Effector CD8-positive, alpha-beta T cell (primary cell): ENCODE data around the gene LAIR1.
"Not testable (repeated sequence)": the region's sequence is repeated elsewhere in the genome, so short reads cannot be mapped to it uniquely, and the experiment has no call there.

Experiments
- DNase-seq: peaks from one replicate; lab custom pipeline; 2025; lab: John Stamatoyannopoulos, UW

The LAIR1 gene

DNA sequence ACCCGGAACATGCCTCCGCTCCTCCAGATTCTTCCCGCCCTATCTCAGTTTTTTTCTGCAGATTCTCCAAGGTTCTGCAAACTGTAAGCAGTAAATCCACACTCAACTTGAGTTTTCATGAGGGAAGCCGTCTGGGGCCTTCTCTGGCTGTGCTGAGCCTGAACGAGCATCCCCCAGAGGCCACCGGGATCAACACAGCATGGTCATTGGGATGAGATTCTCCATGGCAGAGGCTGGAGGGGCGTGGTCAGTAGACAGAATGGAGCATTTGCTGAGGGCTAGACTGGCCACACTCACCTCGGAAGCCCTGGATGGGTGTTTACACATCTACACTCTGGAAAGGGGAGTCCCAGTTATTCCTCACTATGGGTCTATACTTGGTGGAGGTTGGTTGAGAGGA lies 23.4 kb downstream of the LAIR1 start:
- DNase-seq = no peak

GRCh38 chr19:54339646-54340358 lies 24.9 kb downstream of the LAIR1 start:
- no peak for DNase-seq

DNA sequence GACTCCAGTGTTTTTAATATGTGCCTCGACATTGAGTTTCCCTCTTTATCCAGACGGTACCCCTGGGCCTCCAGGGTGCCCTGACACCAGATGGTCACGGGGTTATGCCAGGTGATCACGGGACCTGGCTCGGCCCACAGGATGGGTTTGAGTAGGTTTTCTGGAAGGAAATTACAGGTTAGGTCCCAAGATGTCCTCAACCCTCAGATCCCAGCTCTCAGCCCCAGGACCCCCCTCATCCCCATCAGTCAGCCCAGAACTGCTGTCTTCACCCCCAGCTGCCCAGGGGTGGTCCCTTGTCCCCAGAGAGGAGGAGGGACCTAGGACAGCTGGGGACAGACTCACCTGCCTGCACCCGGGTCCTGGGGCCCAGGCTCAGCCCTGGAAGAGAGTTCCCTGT lies 26.2 kb downstream of the LAIR1 start:
- DNase-seq = no peak

DNA sequence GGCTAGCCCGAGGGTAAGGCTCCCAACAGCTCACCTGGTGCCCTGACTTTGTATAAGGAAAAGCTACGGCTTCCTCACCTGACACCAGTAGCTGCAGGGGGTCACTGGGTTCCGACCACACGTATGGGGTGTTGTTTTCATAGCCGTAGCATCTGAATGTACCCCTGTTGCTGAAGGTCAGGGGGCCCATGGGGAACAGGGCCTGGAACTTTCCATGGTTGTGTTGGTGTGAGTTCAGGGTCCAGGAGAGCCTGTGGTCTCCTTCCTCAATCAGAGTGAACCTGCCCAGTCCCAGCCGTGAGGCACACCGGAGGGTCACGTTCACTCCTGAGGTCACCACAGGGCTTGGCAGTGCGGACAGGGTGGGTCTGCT lies 26.9 kb downstream of the LAIR1 start:
- no peak for DNase-seq

DNA sequence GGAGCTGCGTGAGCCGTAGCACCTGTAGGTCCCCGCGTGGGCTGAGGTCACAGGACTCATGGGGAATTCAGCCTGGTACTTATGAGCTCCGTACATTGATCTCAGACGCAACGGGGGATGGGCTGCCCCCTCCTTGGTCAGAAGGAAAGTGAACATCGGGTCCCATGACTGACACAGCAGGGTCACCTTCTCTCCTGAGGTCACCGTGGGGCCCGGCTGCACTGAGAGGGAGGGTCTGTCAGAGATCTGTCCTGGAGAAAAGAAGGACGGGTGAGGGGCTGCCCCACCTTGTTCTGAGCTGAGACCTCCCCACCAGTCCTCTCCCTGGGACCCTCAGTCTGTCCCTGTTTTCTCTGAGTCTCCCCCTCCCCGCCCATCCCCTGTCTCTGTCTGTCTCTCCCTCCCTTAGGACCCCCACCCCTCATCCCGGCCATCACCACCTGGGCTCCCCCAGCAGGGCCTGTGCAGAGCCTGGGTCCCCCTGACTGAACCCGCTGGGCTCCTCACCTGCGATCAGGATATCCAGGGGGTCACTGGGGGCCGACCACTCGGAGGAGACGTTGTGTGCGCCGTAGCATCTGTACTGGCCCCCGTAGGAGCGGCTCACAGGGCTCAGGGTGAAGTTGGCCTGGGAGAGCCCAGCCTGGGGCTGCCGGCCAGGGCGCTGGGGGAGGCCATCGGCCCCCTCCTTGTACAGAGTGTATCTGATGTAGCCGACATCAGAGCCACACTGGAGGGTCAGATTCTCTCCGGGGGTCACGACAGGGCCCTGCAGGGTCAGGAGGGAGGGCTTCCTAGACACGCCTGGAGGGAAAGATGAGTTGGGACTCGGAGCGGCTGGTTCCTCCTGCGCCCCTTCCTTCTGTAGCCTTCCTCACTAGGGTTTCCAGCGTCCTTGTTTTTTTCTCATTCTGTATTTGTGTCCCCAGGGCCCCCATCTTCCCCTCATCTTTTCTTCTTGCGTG lies 27.6 kb downstream of the LAIR1 start:
- DNase-seq = no peak

DNA sequence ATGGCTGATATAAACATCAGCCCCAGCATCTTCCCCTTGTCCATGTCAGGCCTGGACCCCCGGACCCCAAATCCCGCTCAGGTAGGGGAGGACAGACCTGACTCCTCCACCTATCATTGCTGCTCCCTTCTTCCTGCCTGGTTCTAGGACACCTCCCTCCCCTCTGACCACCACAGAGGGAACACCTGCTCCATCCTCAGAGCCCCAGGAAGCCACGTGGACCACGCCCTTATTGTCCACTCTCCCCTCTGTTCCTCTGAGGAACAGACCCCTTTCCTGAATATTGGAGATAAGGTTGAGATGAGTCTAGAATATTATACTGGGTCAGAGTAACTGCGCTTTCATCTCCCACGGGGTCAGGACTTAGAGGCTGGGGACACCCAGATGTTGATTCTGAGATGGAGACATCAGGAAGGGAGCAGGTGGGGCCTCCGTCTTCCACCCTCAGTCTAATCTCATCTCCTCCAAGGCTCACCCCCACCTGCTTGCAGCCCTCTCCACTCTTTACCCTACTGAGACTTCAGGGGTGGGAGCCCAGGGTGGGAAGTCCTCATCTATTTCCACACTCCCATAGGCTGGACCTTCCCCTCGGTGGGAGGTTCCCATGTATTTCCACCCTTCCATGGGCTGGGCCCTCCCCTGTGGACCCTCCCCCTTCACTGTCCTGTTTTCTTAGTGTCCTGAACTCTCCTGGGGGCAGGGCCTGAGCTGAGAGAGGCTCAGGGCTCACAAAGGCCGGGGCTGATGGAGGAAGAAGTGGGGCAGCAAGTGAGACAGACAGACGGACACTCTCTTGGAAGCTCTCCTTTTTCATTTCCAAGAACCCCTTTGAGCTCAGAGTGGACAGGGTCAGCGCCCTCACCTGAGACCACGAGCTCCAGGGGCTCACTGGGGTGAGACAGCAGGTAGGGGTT lies 28.5 kb downstream of the LAIR1 start:
- no peak for DNase-seq

DNA sequence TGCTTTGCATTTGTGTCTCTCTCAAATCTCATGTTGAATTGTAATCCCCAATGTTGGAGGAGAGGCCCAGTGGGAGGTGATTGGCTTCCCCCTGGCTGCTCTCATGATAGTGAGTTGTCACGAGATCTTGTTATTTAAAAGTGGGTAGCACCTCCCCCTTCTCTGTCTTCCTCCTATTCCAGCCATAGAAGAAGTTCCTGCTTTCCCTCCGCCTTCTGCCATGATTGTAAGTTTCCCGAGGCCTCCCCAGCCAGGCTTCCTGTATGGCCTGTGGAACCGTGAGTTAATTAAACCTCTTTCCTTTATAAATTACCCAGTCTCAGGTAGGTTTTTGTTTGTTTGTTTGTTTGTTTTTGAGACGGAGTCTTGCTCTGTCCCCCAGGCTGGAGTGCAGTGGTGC lies 29.6 kb downstream of the LAIR1 start:
- DNase-seq = no peak

GRCh38 chr19:54333586-54334298 lies 31.0 kb downstream of the LAIR1 start:
- DNase-seq = no peak

DNA sequence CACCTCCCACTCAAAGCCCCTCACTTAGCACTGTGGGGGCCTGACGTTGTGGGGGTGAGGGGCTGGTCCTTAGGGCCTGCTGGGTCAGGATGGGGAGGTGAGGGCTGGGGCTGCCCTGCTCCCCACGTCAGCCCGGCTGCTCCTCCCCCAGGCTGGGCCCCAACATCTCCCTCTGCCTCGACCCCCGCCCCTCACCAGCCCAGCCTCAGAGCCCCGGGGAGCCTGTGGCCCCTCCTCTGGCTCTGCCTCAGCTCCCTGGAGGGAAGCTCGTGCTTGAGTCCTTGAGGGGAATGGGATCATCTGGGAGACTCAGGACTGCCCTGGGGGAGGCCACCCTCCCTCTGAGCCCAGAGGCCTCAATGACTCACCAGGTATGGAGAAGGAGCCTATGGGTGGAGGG lies 32.6 kb downstream of the LAIR1 start:
- no peak for DNase-seq

DNA sequence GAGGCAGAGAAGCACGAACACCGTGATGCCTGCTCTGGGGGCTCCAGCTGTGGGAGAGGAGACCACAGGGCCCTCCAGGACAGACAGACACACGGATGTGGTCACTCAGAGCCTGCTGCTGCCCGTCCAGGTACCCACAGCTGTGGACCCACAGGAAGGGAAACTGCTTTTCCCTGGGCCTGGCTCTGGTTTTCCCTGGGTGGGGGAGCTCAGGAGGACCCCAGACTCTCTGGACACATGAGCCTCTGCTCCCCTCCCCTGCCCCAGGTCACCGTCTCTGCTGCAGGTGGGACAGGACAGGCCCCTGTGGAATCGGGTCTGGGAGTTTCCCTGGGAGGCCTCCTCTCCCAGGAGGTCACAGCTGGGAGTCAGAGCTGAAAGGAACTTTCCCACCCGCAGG lies 33.1 kb downstream of the LAIR1 start:
- no peak for DNase-seq

GRCh38 chr19:54329476-54330165 lies 35.1 kb downstream of the LAIR1 start:
- DNase-seq = no peak

DNA sequence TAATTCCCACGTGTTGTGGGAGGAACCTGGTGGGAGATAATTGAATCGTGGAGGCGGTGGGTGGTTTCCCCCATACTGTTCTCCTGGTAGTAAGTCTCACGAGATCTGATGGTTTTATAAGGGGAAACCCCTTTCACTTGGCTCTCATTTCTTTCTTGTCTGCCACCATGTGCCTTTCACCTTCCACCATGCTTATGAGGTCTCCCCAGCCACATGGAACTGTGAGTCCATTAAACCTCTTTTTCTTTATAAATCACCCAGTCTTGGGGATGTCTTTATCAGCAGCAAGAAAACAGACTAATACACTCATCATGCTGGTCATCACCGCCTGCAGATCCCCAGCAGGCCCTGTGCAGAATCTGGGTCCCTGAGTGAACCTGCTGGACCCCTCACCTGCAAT lies 36.0 kb downstream of the LAIR1 start:
- not testable (repeated sequence) for DNase-seq

- no peak for DNase-seq
Measured at GRCh38 chr19:54325631-54326030, 39.1 kb downstream of the LAIR1 start.

GRCh38 chr19:54325194-54325621 lies 39.5 kb downstream of the LAIR1 start:
- DNase-seq = peak; percentile 26

DNA sequence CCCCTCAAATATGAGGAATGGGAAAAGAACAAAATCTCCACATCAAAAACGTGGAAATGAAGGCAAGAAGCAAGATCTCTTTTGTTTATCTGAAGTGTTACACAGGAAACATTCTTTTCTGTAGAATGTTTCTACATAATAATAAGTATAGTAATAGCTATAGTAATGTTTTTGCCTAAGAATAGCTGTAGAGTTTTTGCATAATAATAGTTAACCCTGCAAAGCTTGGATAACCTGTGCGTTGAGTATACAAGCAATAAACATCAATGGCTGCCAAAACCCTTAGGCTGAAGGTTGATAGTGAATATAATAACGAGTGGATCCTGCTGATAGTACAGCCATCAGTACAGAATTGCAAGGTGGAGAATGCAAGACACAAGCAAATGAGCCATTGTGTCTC lies 40.7 kb downstream of the LAIR1 start:
- DNase-seq = no peak

GRCh38 chr19:54322934-54323333 lies 41.8 kb downstream of the LAIR1 start:
- DNase-seq = not testable (repeated sequence)

GRCh38 chr19:54322295-54322694 lies 42.4 kb downstream of the LAIR1 start:
- DNase-seq = not testable (repeated sequence)

GRCh38 chr19:54319892-54320670 lies 44.6 kb downstream of the LAIR1 start:
- no peak for DNase-seq

GRCh38 chr19:54319049-54319448 lies 45.7 kb downstream of the LAIR1 start:
- no peak for DNase-seq

DNA sequence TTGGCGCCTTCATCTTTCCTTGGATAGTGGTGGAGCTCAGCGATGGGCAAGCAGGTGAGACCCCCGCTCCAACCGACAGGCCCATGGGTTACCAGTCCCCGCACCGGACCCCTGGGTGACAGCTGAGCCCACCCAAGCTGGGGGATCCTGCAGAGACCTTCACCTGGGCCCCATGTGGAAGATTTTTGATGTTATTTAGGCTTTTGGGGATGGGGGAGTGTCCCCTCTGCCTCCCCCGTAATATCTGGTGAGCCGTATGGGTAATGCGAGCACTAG lies 46.8 kb downstream of the LAIR1 start:
- no peak for DNase-seq
